ENCODE measurements around the gene GPAM. TPM values are rescaled to one million over a fixed set of nuclear protein-coding genes. Genes with fewer than 3 reads are reported as not detected.

The GPAM gene
- total RNA-seq, 1 donor from 2014 or later = 5.2 TPM

DNA sequence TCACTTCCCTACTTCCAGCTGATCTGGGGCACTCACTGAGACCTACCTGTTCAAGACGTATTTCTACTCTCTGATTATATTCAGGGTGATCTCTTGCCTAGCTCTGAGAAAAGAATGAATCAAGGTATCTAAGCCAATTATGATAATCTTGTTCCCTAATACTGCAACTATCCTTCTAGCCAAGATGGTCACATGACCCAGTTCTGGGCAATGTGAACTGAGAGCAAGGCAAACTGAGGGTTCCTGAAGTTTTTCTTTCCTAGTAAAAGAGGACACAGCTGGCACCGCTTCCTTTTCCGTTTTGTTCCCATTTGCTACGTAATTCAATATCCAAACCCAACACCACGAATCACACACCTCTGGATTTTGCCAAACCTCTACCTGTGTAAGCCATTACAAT, 5.9 kb upstream of the GPAM start:
- no peak for DNase-seq (ENCODE audit: extremely low read depth, low read depth, low spot score)

DNA sequence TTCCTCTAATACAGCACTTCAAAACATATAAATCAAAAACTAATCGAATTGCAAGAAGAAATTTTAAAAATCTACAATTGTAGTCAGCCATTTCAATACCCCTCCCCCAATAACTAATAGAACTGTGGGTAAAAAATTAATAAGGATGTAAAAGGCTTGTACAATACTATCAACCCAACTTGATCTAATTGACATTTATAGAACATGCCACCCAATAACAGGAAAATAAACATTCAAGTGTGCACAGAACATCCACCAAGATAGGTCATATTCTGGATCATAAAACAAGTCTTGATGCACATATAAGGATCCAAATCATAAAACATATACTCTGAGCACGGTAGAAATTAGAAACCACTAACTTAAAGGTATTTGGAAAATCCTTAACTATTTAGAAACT, 4.0 kb upstream of the GPAM start:
- no peak for DNase-seq (ENCODE audit: extremely low read depth, low read depth, low spot score)

DNA sequence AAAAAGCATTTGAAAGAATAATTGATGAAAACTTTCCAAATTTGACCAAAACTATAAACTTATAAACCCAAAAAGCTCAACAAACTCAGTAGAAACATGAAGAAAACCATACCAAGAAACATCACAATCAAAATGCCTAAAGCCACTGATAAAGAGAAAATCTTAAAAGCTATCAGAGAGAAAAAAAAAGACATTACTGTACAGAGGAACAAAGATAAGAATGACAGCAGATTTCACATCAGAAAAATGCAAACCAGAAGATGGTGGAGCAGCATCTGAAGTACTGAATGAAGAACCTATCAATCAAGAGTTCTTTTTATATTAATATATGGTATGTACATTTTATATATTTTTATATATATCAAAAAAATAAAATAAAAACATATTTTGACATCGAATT, 2.4 kb upstream of the GPAM start:
- no peak for DNase-seq (ENCODE audit: extremely low read depth, low read depth, low spot score)

DNA sequence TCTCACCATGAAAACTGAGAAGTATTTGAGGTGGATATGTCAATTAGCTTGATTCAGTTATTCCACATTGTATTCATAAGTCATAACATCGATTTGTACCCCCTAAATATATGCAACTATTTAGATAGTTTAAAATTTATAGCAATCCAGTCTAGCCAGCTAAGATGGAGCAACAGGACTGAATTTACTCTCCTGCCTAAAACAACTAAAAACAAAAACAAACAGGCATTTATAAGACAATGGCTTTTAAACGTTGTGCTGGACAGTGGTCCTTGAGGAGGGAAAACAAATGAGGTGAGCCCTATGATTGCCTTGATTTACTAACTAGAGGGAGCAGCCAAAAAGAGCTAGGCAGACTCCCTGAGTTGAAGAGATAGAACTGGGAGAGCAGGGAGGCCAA, 814 bp upstream of the GPAM start:
- DNase-seq (ENCODE audit: extremely low read depth, low read depth, low spot score) = no peak

DNA sequence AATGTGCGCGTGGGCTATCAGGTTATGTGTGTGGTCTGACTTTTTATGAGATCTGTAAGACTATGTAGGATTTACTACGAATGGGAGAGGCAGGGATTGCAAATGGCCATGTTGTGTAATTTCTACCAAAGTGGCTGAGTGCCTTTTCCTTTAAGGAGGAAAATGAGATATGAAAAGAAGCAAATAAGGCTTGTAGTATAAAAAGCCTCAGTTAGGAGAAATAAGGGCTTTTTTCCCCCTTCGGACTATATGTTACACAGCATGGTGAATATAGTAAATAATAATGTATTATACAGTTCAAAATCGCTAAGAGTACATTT, 447 bp upstream of the GPAM start:
- no peak for DNase-seq (ENCODE audit: extremely low read depth, low read depth, low spot score)

DNA sequence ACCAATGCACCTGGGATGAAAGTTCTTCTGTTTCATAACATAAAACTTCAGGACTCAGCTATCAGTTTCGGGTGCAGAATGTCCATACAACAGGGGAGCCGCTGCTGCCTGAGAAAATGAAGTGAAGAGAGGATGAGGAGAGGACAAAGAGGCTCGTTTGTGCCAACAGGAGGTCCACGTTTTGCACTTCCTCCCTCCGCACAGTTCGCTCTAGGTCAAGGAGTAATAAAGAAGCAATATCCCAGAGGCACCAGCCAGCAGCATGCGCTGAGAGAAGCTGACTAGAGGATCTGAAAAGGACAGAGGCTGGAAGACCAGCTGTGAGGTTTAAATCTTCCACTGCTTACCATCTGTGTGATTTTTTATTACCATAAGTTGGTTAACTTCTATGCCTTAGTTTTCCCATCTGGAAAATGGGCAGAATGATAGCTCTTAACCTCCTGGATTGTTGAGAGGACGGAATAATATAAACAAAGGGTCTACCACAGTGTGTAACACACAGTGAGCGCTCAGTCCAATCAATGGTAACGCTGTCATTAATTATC, 709 bp downstream of the GPAM start:
- no peak for DNase-seq (ENCODE audit: extremely low read depth, low read depth, low spot score)

DNA sequence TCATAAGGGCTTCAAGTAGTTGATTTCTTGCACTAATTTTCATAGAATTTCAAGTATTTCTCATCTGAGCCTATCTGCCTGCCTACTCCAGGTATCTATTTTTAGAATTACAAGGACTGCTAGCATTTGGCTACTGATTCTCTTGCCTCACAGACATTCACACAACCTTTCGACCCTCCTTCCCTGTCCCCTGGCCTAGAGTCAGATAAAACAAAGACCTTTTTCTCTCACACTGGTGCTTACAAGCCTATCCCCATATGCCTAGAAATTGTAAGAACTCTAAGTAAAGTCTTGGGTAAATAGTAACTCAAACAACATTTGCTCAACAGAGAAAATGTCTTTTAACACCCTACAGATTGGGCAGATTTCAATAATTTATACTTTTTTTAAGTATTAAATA, 6.3 kb downstream of the GPAM start:
- DNase-seq (ENCODE audit: extremely low read depth, low read depth, low spot score) = no peak

DNA sequence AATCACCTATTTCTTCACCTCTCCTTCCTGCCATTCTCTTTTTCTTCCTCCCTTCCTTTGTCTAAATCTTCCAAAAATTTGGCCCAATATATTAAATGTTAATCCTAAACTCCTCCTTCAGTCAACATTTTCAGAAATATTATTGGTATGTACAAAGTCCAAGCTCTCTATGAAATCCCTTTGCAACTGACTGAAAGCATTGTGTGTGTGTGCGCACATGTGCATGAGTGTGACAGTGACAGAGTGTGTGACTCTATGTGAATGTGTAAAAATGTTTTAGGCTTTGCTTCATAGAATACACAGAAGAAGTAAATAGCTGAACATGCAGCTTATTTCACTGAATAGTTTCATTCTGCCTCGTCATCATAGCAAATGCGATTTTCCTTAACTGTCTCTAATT, 7.0 kb downstream of the GPAM start:
- DNase-seq (ENCODE audit: extremely low read depth, low read depth, low spot score) = no peak

DNA sequence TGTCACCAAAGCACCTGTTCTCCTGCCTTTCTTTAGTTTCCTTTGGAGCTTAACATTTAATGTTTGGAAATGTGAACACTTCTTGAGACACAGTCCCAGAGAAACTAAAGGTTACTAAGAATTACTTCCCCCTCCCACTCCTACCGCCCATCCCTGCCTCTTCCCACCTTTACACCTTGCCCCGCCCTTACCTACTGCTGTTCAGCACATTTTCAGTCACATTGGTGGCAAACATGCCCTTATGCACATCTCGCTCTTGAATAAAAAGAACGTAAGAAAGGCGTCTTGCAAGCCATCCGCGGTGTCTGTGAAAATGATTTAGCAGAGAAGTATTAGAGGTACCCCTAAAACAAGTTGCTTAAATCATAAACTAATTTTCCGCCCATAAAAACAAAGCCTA, 8.2 kb downstream of the GPAM start:
- DNase-seq (ENCODE audit: extremely low read depth, low read depth, low spot score) = no peak

DNA sequence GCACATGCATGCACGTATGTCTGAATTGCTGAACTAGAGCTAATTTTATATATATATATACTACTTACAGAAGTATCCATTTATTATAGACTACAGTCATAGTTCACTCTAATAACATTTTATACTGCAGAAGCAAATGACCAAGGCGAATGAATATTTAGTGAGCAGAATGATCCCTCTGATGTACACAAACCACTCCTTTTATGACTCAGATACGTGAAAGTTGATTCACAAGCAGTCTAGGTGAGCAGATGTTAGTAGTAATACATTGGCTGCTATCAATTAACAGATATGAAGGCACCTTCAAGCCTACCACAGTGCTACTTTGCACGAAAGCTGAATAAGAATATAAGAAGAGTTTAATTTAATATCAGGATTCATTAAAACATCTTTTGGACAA, 10.4 kb downstream of the GPAM start:
- no peak for DNase-seq (ENCODE audit: extremely low read depth, low read depth, low spot score)

DNA sequence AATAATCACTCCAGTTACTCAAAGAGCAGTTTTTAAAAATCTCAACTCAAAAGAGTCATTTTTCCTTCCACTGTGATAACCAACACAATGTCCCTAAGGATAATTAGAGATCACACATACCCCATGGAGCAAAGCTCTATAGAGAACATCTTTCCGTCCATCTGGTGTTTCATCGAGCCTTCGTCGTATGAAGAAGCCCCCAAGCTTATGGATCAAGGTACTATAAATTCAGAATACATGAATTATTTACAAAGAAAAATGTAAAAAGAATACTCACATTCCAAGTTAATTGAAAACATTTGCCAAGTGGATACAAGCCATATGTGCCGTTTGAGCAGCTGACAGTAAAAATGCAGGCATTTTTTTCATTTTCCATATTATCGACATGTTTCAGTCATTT, 14.8 kb downstream of the GPAM start:
- DNase-seq (ENCODE audit: extremely low read depth, low read depth, low spot score) = no peak

DNA sequence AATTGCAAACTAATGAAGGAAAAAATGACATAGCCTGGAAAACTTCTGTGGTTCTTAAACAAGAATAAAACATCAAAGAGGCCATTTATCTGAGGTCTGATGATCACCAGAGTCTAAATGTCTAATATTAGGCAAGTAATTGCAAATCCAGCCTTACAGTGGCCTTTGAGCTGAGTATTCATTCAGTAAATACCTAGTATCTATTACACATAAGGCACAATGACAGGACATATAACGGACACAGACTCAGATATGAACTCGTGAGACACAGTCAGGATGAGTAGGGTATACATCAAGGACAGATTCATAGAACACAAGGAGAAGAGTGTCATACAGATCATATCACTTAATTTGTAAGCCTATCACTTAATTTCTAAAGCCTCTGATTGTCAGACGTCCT, 16.8 kb downstream of the GPAM start:
- no peak for DNase-seq (ENCODE audit: extremely low read depth, low read depth, low spot score)

DNA sequence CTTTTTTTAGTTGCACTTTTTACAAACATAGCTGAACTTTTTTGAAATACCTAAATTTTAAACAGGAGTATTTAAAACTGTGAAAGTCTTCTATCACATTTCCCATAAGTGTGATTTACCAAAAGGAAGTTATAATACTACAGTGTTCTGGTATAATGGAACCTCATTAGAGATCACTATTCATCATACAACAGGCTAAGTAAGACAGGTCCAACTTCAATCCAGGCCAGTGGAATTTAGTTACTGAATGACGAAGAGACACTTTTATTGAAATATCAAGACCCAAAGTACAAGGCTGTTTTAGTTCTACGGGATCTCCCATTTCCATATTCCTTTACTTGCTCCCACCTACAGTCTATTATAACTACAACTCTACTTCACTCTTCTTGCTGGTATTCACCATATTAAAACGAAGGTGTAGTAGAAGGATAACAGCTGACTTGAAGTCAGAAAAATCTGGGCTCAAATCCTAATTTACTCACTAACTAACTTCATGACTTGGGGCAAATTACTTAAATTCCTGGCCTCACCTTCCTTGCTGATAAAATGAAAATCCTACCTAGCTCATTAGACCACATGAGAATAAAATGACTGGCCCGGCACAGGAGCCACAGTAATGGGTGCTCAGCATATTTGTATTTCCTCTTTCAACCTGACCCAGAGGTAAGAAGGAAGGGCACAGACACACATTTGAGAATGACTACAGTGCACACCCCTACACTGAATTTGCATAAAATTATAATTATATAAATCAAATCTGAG, 21.6 kb downstream of the GPAM start:
- DNase-seq (ENCODE audit: extremely low read depth, low read depth, low spot score) = no peak

DNA sequence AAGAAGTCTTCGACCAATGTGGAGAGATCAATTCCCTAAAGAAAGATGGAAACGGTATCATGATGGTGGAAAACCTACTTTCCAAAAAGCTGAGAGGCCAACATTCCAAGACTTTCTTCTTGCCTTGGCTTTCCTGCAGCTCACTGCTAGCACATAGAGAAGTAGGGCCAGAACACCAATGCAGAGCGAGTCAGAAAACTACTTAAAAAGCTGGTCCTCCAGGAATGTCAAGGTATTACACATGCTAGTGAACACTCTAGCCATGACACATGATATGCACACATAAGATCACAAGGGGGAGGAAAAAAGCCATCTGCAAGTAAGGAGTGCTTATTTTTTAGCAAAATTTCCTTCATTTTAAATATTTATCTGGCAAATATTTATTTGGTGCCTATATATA, 22.7 kb downstream of the GPAM start:
- DNase-seq (ENCODE audit: extremely low read depth, low read depth, low spot score) = no peak

DNA sequence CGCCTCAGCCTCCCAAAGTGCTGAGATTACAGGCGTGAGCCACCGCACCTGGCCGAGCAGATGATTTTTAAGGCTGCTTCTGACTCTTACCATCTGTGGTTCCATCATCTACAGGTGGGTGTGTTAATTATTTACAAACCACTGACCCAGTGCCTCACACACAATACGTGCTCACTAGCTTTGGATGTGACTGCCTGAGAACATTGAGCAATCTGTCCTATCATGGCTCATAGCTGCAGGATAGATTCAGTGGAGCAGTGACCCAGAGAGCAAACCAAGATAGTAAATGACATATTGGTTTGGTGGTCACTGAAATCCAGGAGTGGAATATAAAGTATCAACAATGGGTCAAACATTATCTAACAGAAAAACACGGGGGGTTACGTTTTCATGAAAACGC, 24.1 kb downstream of the GPAM start:
- no peak for DNase-seq (ENCODE audit: extremely low read depth, low read depth, low spot score)

DNA sequence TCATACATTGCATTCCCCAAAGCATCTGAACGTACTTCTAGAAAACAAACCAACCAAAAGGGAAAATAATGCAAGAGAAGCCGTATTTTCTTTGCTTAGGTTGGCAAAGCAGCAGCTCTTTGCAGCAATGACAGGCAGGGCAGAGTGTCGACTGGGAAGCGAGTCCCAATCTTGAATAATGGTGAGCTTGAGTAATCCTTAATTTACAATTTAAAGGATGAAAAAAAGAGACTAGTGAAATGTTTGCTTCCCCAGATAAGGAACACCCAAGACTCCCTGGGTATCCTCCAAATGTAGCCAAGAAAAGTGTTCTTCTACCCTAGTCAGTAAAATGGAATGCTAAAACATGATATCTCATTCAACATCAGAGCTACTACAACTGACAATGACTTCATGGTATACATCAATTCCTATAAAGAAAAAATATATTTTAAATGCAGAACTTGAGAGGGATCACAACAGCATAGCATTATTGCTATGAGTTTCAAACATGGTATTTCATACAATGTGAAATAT, 32.0 kb downstream of the GPAM start:
- no peak for DNase-seq (ENCODE audit: extremely low read depth, low read depth, low spot score)

DNA sequence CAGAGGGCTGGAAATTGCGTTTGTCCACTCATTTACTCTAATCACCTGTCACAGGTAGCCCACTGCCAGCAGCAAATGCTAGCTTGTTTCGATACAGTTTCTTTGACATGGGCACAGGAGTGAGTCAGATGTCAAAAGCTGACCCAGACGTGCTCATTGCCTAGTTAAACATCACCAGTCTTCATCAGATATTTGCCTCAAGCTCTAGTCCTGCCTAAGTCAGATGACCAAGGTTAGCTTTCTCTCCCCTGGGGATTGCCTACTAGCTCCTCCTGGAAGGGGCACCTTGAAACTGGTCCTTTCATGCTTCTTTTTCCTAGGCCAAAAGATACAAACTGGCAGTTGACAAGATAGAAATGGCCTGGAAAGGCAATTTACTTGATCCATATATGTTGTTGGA, 35.2 kb downstream of the GPAM start:
- no peak for DNase-seq (ENCODE audit: extremely low read depth, low read depth, low spot score)

DNA sequence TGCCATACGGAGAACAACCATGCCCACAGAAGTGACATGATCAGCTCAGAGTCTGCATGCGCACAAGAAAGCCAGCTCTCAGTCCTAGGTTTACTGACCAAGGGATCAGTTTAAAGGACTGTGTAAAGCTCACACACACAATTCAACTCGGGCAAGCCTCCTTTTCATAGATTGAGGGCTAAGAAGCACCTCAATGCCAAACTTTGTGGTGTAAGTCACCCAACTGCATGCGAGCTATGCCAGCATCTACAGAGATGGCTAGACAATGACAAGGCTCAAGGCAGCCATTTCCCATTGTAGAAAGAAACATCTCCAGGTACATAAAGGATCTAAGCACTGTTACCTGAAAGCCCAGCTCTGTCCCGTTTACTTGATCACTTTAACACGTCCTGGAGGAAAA, 36.8 kb downstream of the GPAM start:
- DNase-seq (ENCODE audit: extremely low read depth, low read depth, low spot score) = no peak

DNA sequence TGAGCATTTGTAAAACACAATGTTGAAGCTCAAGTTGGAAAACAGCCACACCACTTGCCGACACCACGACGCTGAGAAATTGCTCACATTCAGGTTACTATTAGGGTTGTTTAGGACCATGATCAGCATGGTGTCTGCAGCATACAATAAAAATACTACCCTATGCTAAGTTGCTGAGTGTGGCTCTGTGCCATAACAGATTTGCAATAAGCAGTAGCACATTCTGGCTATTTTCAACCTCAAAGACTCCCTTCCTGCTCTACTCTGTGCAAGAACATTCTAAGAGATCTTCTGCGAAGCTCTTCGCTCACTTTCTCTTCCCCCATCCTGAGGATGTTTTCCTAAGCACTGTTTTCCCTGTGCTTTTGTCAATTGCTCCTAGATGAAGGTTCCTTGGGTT, 38.3 kb downstream of the GPAM start:
- no peak for DNase-seq (ENCODE audit: extremely low read depth, low read depth, low spot score)

DNA sequence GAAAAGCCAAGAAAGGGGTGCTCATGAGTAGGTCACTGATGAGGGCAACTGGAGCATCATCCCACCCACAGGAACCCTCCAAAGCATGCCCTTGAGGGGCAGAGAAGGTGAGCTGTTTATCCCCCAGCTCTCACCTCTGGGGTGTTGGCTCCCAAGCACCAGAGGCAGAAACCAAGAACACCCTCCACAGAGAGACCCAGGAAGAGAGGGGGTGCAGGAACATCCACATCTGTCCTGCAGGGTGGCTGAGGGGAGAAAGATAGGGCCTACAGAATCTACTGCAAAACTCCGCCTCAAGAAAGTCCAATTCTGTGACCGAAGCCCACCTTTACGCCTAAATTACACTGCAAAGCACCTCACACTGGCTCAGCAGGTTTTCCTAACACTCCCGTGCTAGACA, 40.1 kb downstream of the GPAM start:
- DNase-seq (ENCODE audit: extremely low read depth, low read depth, low spot score) = no peak

DNA sequence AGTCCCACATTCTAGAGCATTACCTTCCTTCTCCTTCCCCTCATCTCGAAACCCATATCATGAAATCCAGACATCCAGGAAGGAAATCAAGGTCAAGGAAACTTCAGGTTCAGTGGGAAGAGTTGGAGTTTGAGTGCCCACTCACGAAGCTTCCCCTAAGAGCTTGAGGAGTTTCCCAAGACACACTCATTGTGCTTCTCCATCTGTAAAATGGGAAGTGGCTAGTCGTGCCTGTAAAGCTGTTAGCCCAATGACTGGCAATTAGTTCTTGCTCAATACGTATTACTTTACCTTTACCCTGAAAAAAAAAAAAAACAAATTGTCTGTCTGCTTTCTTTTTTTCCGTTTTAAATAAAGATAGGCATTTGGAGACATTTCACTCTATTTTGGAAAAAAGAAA, 42.3 kb downstream of the GPAM start:
- no peak for DNase-seq (ENCODE audit: extremely low read depth, low read depth, low spot score)

DNA sequence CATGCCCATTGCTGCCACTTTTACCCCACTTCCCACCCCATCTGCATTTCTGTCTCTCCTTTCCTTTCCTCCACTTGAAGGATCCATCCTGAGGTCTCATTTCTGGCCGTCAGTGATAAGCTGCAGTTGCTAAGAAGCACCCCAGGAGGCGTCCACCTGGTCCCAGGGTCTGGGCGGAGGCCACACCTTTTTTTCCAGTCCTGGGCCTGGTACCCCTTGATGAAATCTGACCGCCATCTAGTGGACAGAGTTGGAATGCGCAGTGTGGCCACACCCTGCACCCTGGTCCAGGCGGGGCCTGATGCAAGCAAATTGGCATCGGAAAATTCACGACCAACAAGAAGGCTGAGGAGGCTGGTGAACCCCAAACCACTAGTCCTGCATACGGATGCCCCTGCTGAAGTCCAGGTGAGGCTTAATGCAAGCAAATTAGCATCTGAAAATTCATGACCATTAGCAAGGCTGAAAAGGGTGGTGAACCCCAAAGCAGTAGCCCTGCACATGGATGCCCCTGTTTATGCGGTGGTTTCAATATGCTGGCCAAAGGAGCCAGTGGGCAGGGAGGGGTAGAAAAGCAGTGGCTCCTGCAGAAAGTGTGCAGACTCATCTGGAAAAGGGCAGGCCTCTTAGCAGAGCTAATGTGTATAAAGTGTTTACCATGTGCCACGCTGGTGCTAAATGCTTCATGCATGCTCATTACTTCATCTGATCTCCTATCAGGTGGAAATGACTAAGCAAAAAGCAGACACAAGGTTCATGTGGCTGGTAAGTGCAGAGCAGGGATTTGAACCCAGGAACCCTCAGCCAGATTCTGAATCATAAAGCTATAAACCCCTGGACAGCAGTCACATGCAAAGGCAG, 43.2 kb downstream of the GPAM start:
- DNase-seq (ENCODE audit: extremely low read depth, low read depth, low spot score) = peak; percentile 27

Data from glomerular endothelial cell (primary cell).